Loucy (cell line): Measurements from ENCODE around the gene ZNF443.
"Not testable (repeated sequence)": the region's sequence is repeated elsewhere in the genome, so short reads cannot be mapped to it uniquely, and the experiment has no call there.

Experiments
- CTCF ChIP-seq: fragments of 200-600 bp; sonication (generic); conservative IDR thresholded peaks from 2 replicates; pipeline ENCODE4 v1.5.1; 2014; ENCODE audit warnings: mild to moderate bottlenecking, antibody characterized with exemption, low read length
- EZH2phosphoT487 ChIP-seq: fragments of 200-600 bp; IDR thresholded peaks from 2 replicates; pipeline ENCODE4 v1.6.1; 2018; ENCODE audit warnings: antibody characterized with exemption, mild to moderate bottlenecking, moderate library complexity, borderline replicate concordance

- not testable (repeated sequence) for TF ChIP-seq CTCF, EZH2phosphoT487
These were observed 908 bp downstream of the ZNF443 start for GRCh38 chr19:12439686-12440540.
